GM23248 (cell line): ENCODE data around the gene CLEC4G. TPM values are rescaled to one million over a fixed set of nuclear protein-coding genes. Genes with fewer than 3 reads are reported as not detected.

Experiments
- DNase-seq: peaks from one replicate; pipeline ENCODE4 v3.0.0-alpha.2; 2015
- H2AFZ ChIP-seq: fragments of 200-600 bp; sonication (generic); 2 replicates; pipeline ENCODE4 v1.6.1; 2016; ENCODE audit warnings: antibody characterized with exemption
- H3F3A ChIP-seq: fragments of 200-600 bp; sonication (generic); 2 replicates; pipeline ENCODE4 v1.6.1; 2016; ENCODE audit warnings: mild to moderate bottlenecking, antibody characterized with exemption, mixed run types; ENCODE audit not compliant: insufficient read depth
- H3K27ac ChIP-seq: fragments of 200-600 bp; sonication (generic); 2 replicates; pipeline ENCODE4 v1.5.1; 2016; ENCODE audit warnings: mild to moderate bottlenecking
- H3K27me3 ChIP-seq: fragments of 200-600 bp; sonication (generic); replicated peaks from 2 replicates; pipeline ENCODE4 v1.6.1; 2016; ENCODE audit warnings: mild to moderate bottlenecking; ENCODE audit not compliant: insufficient read depth
- H3K36me3 ChIP-seq: fragments of 200-600 bp; sonication (generic); 2 replicates; pipeline ENCODE4 v1.6.1; 2016; ENCODE audit warnings: low read depth, mild to moderate bottlenecking
- H3K4me1 ChIP-seq: fragments of 200-600 bp; sonication (generic); 2 replicates; pipeline ENCODE4 v1.6.1; 2016; ENCODE audit warnings: mild to moderate bottlenecking; ENCODE audit not compliant: insufficient read depth
- H3K4me2 ChIP-seq: fragments of 200-600 bp; sonication (generic); one replicate; pipeline ENCODE4 v1.6.1; 2016; ENCODE audit warnings: mild to moderate bottlenecking; ENCODE audit not compliant: unreplicated experiment
- H3K4me3 ChIP-seq: fragments of 200-600 bp; sonication (generic); 2 replicates; pipeline ENCODE4 v1.5.1; 2016; ENCODE audit warnings: mild to moderate bottlenecking
- H3K79me2 ChIP-seq: fragments of 200-600 bp; sonication (generic); 2 replicates; pipeline ENCODE4 v1.6.1; 2016; ENCODE audit warnings: mild to moderate bottlenecking; ENCODE audit not compliant: insufficient read depth
- H3K9ac ChIP-seq: fragments of 200-600 bp; sonication (generic); 2 replicates; pipeline ENCODE4 v1.6.1; 2016; ENCODE audit warnings: mild to moderate bottlenecking
- H3K9me2 ChIP-seq: fragments of 200-600 bp; sonication (generic); 2 replicates; pipeline ENCODE4 v1.6.1; 2016; ENCODE audit warnings: mixed run types, mild to moderate bottlenecking, moderate library complexity; ENCODE audit not compliant: insufficient read depth
- H3K9me3 ChIP-seq: fragments of 200-600 bp; sonication (generic); one replicate; pipeline ENCODE4 v1.6.1; 2017; ENCODE audit warnings: low read depth
- H4K20me1 ChIP-seq: fragments of 200-600 bp; sonication (generic); 2 replicates; pipeline ENCODE4 v1.6.0; 2016; ENCODE audit not compliant: insufficient read depth
- EZH2 ChIP-seq: fragments of 200-600 bp; sonication (generic); IDR thresholded peaks from 2 replicates; pipeline ENCODE4 v1.6.1; 2018; ENCODE audit warnings: antibody characterized with exemption, mild to moderate bottlenecking; ENCODE audit not compliant: insufficient read depth, poor library complexity, severe bottlenecking
- EZH2phosphoT487 ChIP-seq: fragments of 200-600 bp; sonication (generic); IDR thresholded peaks from 2 replicates; pipeline ENCODE4 v1.6.1; 2018; ENCODE audit warnings: antibody characterized with exemption, moderate library complexity, mild to moderate bottlenecking, low read depth; ENCODE audit not compliant: insufficient read depth
- WGBS, 2 experiments: methylation state at CpG; one replicate each; pipeline ENCODE4 v1.1.6; 2015 to 2017; ENCODE audit warnings: low lambda C conversion rate in 2 of 2, low coverage in 1 of 2; ENCODE audit errors: missing lambda C conversion rate in 2 of 2; 5-methylcytosine and 5-hydroxymethylcytosine counted together
- in situ Hi-C: fragments of 300-500 bp; cut with MboI; formaldehyde crosslinking; loops from 2 replicates; pipeline ENCODE4 v1.15.0; 2020
- polyA plus RNA-seq: library from polyadenylated mRNA; unstranded; fragments of >200 nt; fragmentation: Nextera tagmentation; extraction: Ambion mirVana; gene quantifications from 2 replicates; pipeline ENCODE4 v1.2.1, GENCODE V29; 2016
- total RNA-seq: library from RNA; depleted of rRNA; stranded (reverse); fragments of >200 nt; shearing (Covaris generic); gene quantifications from 2 replicates; pipeline ENCODE4 v1.2.3, GENCODE V29; 2014

Gene CLEC4G
- total and polyA plus RNA-seq, 2 experiments from 2014 or later, result not detected

DNA sequence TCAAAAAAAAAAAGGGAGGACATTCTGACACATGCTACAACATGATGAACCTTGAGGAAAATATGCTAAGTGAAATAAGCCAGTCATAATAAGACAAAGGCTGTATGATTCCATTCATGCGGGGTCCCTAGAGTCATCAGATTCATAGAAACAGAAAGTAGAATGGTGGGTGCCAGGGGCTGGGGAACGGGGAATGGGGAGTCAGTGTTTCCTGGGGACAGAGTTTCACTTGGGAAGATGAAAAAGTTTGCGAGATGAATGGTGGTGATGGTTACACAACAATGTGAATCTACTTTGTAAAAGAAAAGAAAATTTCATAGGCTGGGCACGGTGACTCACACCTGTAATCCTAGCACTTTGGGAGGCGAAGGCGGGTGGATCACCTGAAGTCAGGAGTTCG lies 6.1 kb upstream of the CLEC4G start:
- no peak overlapping the region for H3K9ac ChIP-seq
- H3K9me3 ChIP-seq, result no peaks in the 10 kb centered on the region
- H3K4me3 ChIP-seq, result no peak overlapping the region
- H3K9me2 ChIP-seq, result no peaks in the 10 kb centered on the region
- no peak overlapping the region for H3K27ac ChIP-seq
- in situ Hi-C loops, result no loop called here
- H3F3A ChIP-seq, result no peaks in the 10 kb centered on the region
- no peak overlapping the region for H2AFZ ChIP-seq
- H3K4me2 ChIP-seq, result no peak overlapping the region
- H3K79me2 ChIP-seq, result no peaks in the 10 kb centered on the region
- H4K20me1 ChIP-seq, result no peaks in the 10 kb centered on the region
- no peak for TF ChIP-seq EZH2phosphoT487
- TF ChIP-seq EZH2, result no peak
- H3K27me3 ChIP-seq, result peaks cover 40% of the 10 kb centered on the region
- H3K4me1 ChIP-seq, result no peaks in the 10 kb centered on the region
- H3K36me3 ChIP-seq, result no peaks in the 10 kb centered on the region
- DNase-seq, result no peak
- WGBS, 2 experiments, result 66 to 67% methylated on average over 7 of the region's 7 CpGs

DNA sequence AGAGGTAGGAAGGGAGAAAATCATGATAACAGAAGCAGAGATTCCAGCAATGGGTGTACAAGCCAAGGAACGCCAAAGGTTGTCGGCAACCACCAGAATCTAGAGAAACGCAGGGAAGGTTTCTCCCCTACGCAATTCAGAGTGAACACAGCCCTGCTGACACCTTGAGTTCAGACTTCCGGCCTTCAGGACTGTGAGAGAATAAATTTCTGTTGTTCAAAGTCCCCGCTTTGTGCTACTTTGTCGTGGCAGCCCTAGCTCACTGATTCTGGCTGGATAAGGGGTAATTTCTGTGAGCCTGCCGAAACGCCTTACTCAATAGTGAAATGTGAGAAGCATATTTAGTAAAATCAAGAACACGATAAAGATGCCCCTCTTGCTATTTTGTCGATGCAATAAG lies 5.3 kb upstream of the CLEC4G start:
- no peak for TF ChIP-seq EZH2phosphoT487
- no peak for TF ChIP-seq EZH2
- no peak for DNase-seq

DNA sequence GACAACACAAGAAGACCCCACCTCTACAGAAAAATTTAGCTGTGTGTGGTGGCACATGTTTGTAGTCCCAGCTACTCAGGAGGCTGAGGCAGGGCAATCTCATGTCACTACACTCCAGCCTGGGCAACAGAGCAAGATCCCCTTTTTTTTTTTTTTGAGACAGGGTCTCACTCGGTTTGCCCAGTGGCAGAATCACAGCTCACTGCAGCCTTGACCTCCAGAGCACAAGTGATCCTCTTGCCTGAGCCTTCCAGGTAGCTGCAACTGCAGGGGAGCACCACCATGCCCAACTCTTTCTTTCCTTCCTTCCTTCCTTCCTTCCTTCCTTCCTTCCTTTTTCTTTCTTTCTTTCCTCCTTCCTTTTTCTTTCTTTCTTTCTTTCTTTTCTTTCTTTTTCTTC lies 4.2 kb upstream of the CLEC4G start:
- Histone ChIP-seq H3K4me1 (no peaks in the 10 kb centered on the region), H3K4me3 (no peak overlapping the region), H3K9me2 (no peaks in the 10 kb centered on the region), H3F3A (no peaks in the 10 kb centered on the region), H3K9ac (no peak overlapping the region), H3K9me3 (no peaks in the 10 kb centered on the region), H4K20me1 (no peaks in the 10 kb centered on the region), H3K36me3 (no peaks in the 10 kb centered on the region), H3K79me2 (no peaks in the 10 kb centered on the region), H3K4me2 (no peak overlapping the region), H3K27me3 (peaks cover 37% of the 10 kb centered on the region), H2AFZ (no peak overlapping the region), H3K27ac (no peak overlapping the region)
- no peak for DNase-seq
- in situ Hi-C loops, result no loop called here
- no peak for TF ChIP-seq EZH2phosphoT487
- no peak for TF ChIP-seq EZH2
- 0 to 8% methylated on average over 1 of the region's 1 CpG for WGBS, 2 experiments

More for the DNA sequence above, 5.3 kb upstream of the CLEC4G start:
- H3K79me2 ChIP-seq, result no peaks in the 10 kb centered on the region
- no peak overlapping the region for H3K27ac ChIP-seq
- no peaks in the 10 kb centered on the region for H3K36me3 ChIP-seq
- H3K4me1 ChIP-seq, result no peaks in the 10 kb centered on the region
- no peaks in the 10 kb centered on the region for H4K20me1 ChIP-seq
- H3K9ac ChIP-seq, result no peak overlapping the region
- no peaks in the 10 kb centered on the region for H3K9me3 ChIP-seq
- H2AFZ ChIP-seq, result no peak overlapping the region
- H3K9me2 ChIP-seq, result no peaks in the 10 kb centered on the region
- H3K4me2 ChIP-seq, result no peak overlapping the region
- H3K27me3 ChIP-seq, result peaks cover 37% of the 10 kb centered on the region
- WGBS, 2 experiments, result 52 to 60% methylated on average over 11 of the region's 11 CpGs
- in situ Hi-C loops, result no loop called here
- H3F3A ChIP-seq, result no peaks in the 10 kb centered on the region
- no peak overlapping the region for H3K4me3 ChIP-seq

DNA sequence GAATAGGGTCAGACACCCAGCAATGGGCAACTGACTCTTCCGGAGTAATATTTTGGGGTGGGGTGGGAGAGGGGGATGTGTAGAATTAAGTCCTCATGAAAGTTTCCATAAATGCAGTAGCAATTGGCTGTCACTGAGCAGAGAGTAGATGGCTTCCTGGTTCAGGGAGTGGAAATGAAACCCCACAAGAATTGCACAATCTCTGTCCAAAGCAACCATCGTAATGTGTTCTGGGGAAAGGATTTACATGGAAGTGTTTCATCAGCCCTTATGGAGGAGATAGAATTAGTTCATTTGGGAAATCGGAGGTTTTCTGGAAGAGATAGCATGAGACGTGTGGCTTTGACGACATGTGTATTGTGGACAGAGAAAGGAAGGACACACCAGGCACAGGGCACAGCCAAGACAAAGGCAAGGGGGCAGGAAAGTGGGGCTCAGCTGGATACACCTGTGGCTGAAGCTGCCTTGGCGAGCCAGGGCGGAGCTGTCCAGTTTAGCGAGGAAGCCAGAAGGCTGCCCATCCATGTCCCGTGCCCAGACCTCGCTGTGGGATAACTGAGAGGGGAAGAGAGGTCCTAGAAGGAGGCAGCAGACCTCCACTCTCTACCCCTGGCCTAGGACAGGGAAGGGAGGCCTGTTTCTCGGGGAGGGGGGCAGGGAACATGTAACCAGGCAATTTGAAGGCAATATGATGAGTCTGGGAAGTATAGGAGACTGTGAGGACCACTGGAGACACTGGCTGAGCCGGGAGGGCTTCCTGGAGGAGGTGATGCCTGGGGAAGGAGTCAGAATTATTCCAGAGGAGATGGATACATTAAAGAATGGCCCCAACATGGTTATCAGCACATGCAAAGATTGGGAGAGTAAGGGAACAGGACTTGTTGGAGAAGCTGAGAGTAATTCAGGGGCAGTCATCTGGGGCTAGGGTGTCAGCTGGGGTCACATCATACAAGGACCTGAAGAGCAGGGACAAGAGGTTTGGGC lies 2.6 kb upstream of the CLEC4G start:
- Histone ChIP-seq H3K27me3 (peaks cover 40% of the 10 kb centered on the region), H3K4me3 (no peak overlapping the region), H3K79me2 (no peaks in the 10 kb centered on the region), H3K9me2 (no peaks in the 10 kb centered on the region), H3K27ac (no peak overlapping the region), H3K4me1 (no peaks in the 10 kb centered on the region), H3F3A (no peaks in the 10 kb centered on the region), H3K36me3 (no peaks in the 10 kb centered on the region), H3K9ac (no peak overlapping the region), H4K20me1 (no peaks in the 10 kb centered on the region), H3K4me2 (no peak overlapping the region), H2AFZ (no peak overlapping the region), H3K9me3 (no peaks in the 10 kb centered on the region)
- whole genome bisulfite sequencing, 2 experiments, result 14 to 17% methylated on average over 12 of the region's 12 CpGs
- in situ Hi-C loops, result no loop called here
- peak; percentile 37 for DNase-seq
- TF ChIP-seq EZH2 (no peak), EZH2phosphoT487 (no peak)
